ENCODE results near the gene IKBKG. TPM values are rescaled to one million over a fixed set of nuclear protein-coding genes. Genes with fewer than 3 reads are reported as not detected.
"Not testable (repeated sequence)": the region's sequence is repeated elsewhere in the genome, so short reads cannot be mapped to it uniquely, and the experiment has no call there.

The IKBKG gene, protein sequence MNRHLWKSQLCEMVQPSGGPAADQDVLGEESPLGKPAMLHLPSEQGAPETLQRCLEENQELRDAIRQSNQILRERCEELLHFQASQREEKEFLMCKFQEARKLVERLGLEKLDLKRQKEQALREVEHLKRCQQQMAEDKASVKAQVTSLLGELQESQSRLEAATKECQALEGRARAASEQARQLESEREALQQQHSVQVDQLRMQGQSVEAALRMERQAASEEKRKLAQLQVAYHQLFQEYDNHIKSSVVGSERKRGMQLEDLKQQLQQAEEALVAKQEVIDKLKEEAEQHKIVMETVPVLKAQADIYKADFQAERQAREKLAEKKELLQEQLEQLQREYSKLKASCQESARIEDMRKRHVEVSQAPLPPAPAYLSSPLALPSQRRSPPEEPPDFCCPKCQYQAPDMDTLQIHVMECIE
- total RNA-seq (2022): 28.6 and 29.3 TPM in 2 replicates
- Bru-seq, nascent RNA: percentile 50 among the genes with signal in this experiment
- percentile 51 among the genes with signal in this experiment for BruChase-seq, experiment 1, labeled RNA remaining after a 2-hour chase
- percentile 56 among the genes with signal in this experiment for BruChase-seq, experiment 2, labeled RNA remaining after a 6-hour chase
- long read RNA-seq, transcript IKBKG-206 (10 exons, 2,299 nt): major isoform, 50 of 59 reads
- long read RNA-seq, partial matches to known transcripts: 3 of 59 reads
- long read RNA-seq, other reads (novel, unspliced or antisense): 4 of 59 reads

GRCh38 chrX:154547245-154548027 is at the start of gene IKBKG:
Gene IKBKG, plus strand, starts transcription at chrX:154547620. Its CDS starts 4,383 bp downstream, at chrX:154552003.
- Histone ChIP-seq H3K27me3 (replicated peaks; ENCODE audit: control insufficient read depth, insufficient read depth, low read length) (no peaks in the 10 kb centered on the region), H3K4me1 (no peaks in the 10 kb centered on the region; the same call in 1 of the 2 replicates), H3K36me3 (ENCODE audit: control insufficient read depth, insufficient read depth, low read length) (no peaks in the 10 kb centered on the region), H3K9me3 (no peaks in the 10 kb centered on the region), H3K4me3 (ENCODE audit: low read depth, low read length) (peak within 1 kb of the TSS; percentile 76)
- H3K36me3 Mint-ChIP-seq (ENCODE audit: insufficient read depth, unreplicated experiment): peaks cover 37% of the 10 kb centered on the region
- TF ChIP-seq, protein P1, sequence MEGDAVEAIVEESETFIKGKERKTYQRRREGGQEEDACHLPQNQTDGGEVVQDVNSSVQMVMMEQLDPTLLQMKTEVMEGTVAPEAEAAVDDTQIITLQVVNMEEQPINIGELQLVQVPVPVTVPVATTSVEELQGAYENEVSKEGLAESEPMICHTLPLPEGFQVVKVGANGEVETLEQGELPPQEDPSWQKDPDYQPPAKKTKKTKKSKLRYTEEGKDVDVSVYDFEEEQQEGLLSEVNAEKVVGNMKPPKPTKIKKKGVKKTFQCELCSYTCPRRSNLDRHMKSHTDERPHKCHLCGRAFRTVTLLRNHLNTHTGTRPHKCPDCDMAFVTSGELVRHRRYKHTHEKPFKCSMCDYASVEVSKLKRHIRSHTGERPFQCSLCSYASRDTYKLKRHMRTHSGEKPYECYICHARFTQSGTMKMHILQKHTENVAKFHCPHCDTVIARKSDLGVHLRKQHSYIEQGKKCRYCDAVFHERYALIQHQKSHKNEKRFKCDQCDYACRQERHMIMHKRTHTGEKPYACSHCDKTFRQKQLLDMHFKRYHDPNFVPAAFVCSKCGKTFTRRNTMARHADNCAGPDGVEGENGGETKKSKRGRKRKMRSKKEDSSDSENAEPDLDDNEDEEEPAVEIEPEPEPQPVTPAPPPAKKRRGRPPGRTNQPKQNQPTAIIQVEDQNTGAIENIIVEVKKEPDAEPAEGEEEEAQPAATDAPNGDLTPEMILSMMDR (IDR thresholded peaks at IDR 0.05; ENCODE audit: insufficient read depth in 1 of 2, low read depth in 1 of 2, low read length in 1 of 2, severe bottlenecking in 1 of 2, unreplicated experiment in 1 of 2): no peak
- BruUV-seq (replicated peaks): TSS peak; percentile 44
- H3K27me3 Mint-ChIP-seq (ENCODE audit: insufficient read depth, unreplicated experiment): no peaks in the 10 kb centered on the region
- peaks cover 10% of the 10 kb centered on the region for H3K4me1 Mint-ChIP-seq (ENCODE audit: low read depth, unreplicated experiment)
- intact Hi-C loops (cut with micrococcal nuclease; ENCODE audit: unreplicated experiment): loop anchor here (1.0 kb wide), 1 partner anchor 31 kb away; the partner anchor contains the start of gene FAM3A
- peak within 1 kb of the TSS; percentile 99 for H3K4me3 Mint-ChIP-seq (ENCODE audit: unreplicated experiment)
- ChIA-PET CTCF (interaction anchor here (0.7 kb wide), 1 partner anchor 174 kb away, joined by 3 read pairs; no protein-coding TSS in a partner anchor), POLR2A (interaction anchor here (0.6 to 1.2 kb wide), 2 partner anchors 57 to 100 kb away, joined by 3 to 6 read pairs; partner anchors contain the start of gene SLC10A3)
- DNase-seq: peak; percentile 90 to 92
- H3K27ac Mint-ChIP-seq (ENCODE audit: unreplicated experiment): peak within 1 kb of the TSS; percentile 95
- H3K9me3 Mint-ChIP-seq (ENCODE audit: unreplicated experiment): no peaks in the 10 kb centered on the region

GRCh38 chrX:154501423-154501822 is 46.0 kb upstream of the IKBKG start:
- not testable (repeated sequence) for H3K4me3 ChIP-seq (ENCODE audit: low read depth, low read length)

GRCh38 chrX:154502098-154502497 is 45.3 kb upstream of the IKBKG start:
- TF ChIP-seq, protein P1 (IDR thresholded peaks at IDR 0.05; ENCODE audit: insufficient read depth in 1 of 2, low read depth in 1 of 2, low read length in 1 of 2, severe bottlenecking in 1 of 2, unreplicated experiment in 1 of 2): no peak

More at GRCh38 chrX:154501423-154501822, 46.0 kb upstream of the IKBKG start:
- H3K27ac Mint-ChIP-seq (ENCODE audit: unreplicated experiment); H3K27me3 ChIP-seq (replicated peaks; ENCODE audit: control insufficient read depth, insufficient read depth, low read length); POLR2A ChIA-PET; H3K36me3 Mint-ChIP-seq (ENCODE audit: insufficient read depth, unreplicated experiment); H3K4me3 Mint-ChIP-seq (ENCODE audit: unreplicated experiment); intact Hi-C loops (cut with micrococcal nuclease; ENCODE audit: unreplicated experiment); BruUV-seq (replicated peaks); CTCF ChIA-PET; H3K9me3 Mint-ChIP-seq (ENCODE audit: unreplicated experiment); H3K9me3 ChIP-seq; H3K4me1 Mint-ChIP-seq (ENCODE audit: low read depth, unreplicated experiment); H3K36me3 ChIP-seq (ENCODE audit: control insufficient read depth, insufficient read depth, low read length); H3K27me3 Mint-ChIP-seq (ENCODE audit: insufficient read depth, unreplicated experiment); DNase-seq; H3K4me1 ChIP-seq: not testable (repeated sequence)

More at GRCh38 chrX:154502098-154502497, 45.3 kb upstream of the IKBKG start:
- Mint-ChIP-seq H3K36me3 (ENCODE audit: insufficient read depth, unreplicated experiment) (no peaks in the 10 kb centered on the region), H3K4me3 (ENCODE audit: unreplicated experiment) (no peak overlapping the region), H3K4me1 (ENCODE audit: low read depth, unreplicated experiment) (no peaks in the 10 kb centered on the region), H3K27ac (ENCODE audit: unreplicated experiment) (no peak overlapping the region), H3K9me3 (ENCODE audit: unreplicated experiment) (no peaks in the 10 kb centered on the region), H3K27me3 (ENCODE audit: insufficient read depth, unreplicated experiment) (no peaks in the 10 kb centered on the region)
- H3K4me1 ChIP-seq: no peaks in the 10 kb centered on the region
- H3K4me3 ChIP-seq (ENCODE audit: low read depth, low read length): no peak overlapping the region
- POLR2A ChIA-PET: no interaction called here
- no peaks in the 10 kb centered on the region for H3K36me3 ChIP-seq (ENCODE audit: control insufficient read depth, insufficient read depth, low read length)
- intact Hi-C loops (cut with micrococcal nuclease; ENCODE audit: unreplicated experiment): no loop called here
- DNase-seq: no peak
- CTCF ChIA-PET: interaction anchor here (0.7 kb wide), 1 partner anchor 120 kb away, joined by 3 read pairs; no protein-coding TSS in a partner anchor
- H3K27me3 ChIP-seq (replicated peaks; ENCODE audit: control insufficient read depth, insufficient read depth, low read length): no peaks in the 10 kb centered on the region
- BruUV-seq (replicated peaks): no TSS peak
- no peaks in the 10 kb centered on the region for H3K9me3 ChIP-seq

Measured in Caco-2 (cell line).